HG03045 (cell line): ENCODE measurements around the gene MSH4.
"Not testable (repeated sequence)": the region's sequence is repeated elsewhere in the genome, so short reads cannot be mapped to it uniquely, and the experiment has no call there.

Experiments used
- ATAC-seq: cut with Tn5 transposase; IDR thresholded peaks from one replicate; pipeline ENCODE4 v1.9.1; 2021; ENCODE audit warnings: mild to moderate bottlenecking, moderate library complexity; ENCODE audit not compliant: unreplicated experiment

The MSH4 gene

DNA sequence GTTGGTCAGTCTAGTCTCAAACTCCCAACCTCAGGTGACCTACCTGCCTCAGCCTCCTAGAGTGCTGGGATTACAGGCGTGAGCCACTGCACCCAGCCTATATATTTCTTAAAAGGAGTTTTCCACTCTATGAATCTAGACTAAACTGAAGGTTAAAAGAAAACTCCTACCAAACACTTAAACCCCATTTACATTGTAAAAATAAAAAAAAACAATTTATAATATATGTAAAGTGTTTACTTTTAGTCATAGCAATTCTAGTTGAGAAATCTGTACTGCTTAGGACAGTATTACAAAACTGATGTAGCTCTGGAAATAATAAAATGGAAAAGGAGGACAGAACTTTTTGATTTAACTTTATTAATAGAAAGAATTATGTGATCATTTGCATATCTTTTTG lies 126.0 kb downstream of the MSH4 start:
- ATAC-seq: no peak

GRCh38 chr1:75932304-75932703 lies 135.6 kb downstream of the MSH4 start, which contains the start of gene ASB17:
ASB17 (minus strand) TSS chr1:75932404; CDS start chr1:75932291, 113 bp downstream.
- no peak for ATAC-seq

DNA sequence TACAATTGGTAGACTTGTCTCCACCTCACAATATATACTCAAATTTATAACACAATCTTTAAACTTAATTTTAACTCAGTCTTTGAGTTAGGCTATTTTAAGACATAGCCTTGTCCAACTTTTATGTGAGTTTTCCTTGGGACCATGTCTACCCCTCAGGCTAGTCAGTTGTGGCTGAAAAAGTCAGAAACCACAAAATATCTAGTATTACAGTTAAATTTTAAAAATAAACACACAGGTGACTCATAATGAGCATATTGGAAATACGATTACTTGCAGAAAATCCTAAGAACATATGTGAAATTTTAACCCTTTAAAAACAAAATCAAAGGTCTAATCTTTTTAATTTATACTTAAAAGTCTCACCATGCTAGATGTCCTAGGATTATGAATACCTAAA lies 140.4 kb downstream of the MSH4 start:
- ATAC-seq: no peak

DNA sequence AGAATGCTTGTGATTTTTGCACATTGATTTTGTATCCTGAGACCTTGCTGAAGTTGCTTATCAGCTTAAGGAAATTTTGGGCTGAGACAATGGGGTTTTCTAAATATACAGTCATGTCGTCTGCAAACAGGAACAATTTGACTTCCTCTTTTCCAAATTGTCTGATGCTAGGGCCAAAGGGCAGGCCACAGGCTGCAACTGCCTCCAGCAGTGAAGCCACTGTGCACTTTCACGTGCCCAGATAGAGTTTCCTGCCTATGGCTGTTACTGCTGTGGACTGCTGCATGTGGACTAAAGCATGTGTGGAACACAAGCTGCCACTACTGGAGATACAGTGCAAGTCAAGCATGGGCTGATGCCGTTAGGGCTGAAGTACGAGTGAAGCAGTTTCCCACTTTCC lies 146.4 kb downstream of the MSH4 start:
- ATAC-seq: not testable (repeated sequence)

DNA sequence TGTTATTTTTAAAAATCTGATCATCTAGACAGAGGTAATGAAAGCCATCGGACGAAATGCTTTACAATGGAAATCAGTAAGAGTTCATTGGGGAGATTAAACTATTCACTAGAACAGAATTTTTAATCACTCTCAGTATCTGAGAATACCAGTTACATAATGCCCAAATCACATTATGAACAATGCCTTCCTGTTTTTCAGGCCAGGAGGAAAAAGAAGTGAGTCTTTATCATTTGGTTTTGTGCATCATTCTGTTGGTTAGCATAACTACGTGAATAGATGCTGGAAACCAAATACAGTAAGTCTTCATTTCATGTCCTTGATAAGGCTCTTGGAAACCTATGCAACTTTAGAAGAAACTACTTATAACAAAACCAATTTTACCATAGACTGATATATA lies 153.5 kb downstream of the MSH4 start:
- no peak for ATAC-seq

GRCh38 chr1:75952016-75952415 lies 155.3 kb downstream of the MSH4 start:
- ATAC-seq: no peak

- no peak for ATAC-seq
Measured at GRCh38 chr1:75953461-75953860, 156.8 kb downstream of the MSH4 start.

GRCh38 chr1:75954586-75954985 lies 157.9 kb downstream of the MSH4 start:
- no peak for ATAC-seq
